Ovary (tissue), 3 donors: ENCODE data around the gene SOSTDC1.

ENCODE experiments used
- POLR2A ChIP-seq: fragments of 450-650 bp; IDR thresholded peaks from one replicate; pipeline ENCODE4 v1.6.1; 2017; ENCODE audit warnings: antibody characterized with exemption, mild to moderate bottlenecking, moderate library complexity
- TF ChIP-seq, protein P1 (sequence below), 3 donors: fragments of 450-650 bp in 2 of 3; fragments of 200-600 bp in 1 of 3; IDR thresholded peaks; one replicate each; pipeline versions ENCODE4 v1.5.1 to v1.8.0; 2016 to 2022; ENCODE audit warnings: antibody characterized with exemption in 3 of 3, mild to moderate bottlenecking in 1 of 3
- donor health status: DM: no; HTN: no; CAD: no.

DNA sequence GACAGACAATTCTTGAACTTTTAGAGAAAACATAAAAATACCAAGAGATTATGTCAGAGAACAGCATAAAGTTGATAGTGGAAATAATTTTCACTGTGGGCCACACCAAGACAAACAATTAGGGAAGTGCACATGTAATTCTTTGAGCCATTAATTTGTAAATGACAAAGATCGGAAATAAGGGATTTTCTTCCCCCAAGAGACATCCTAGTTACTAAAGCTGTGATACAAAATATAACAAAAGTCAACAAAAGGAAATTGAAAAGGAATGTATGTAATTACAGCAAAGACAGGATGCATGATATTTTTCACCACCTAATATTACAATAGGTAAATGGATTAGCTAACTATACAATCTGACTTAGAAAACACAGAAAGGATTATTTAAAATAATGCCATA lies 48.7 kb upstream of the SOSTDC1 start:
- no peak for TF ChIP-seq POLR2A
- TF ChIP-seq, protein P1, sequence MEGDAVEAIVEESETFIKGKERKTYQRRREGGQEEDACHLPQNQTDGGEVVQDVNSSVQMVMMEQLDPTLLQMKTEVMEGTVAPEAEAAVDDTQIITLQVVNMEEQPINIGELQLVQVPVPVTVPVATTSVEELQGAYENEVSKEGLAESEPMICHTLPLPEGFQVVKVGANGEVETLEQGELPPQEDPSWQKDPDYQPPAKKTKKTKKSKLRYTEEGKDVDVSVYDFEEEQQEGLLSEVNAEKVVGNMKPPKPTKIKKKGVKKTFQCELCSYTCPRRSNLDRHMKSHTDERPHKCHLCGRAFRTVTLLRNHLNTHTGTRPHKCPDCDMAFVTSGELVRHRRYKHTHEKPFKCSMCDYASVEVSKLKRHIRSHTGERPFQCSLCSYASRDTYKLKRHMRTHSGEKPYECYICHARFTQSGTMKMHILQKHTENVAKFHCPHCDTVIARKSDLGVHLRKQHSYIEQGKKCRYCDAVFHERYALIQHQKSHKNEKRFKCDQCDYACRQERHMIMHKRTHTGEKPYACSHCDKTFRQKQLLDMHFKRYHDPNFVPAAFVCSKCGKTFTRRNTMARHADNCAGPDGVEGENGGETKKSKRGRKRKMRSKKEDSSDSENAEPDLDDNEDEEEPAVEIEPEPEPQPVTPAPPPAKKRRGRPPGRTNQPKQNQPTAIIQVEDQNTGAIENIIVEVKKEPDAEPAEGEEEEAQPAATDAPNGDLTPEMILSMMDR (IDR thresholded peaks at IDR 0.05): no peak
